ENCODE data around the gene TSKS.

Gene TSKS

GRCh38 chr19:49801966-49802661 is 39.0 kb upstream of the TSKS start:
- no peak overlapping the region for H3K4me3 Mint-ChIP-seq
- no peak for DNase-seq
- H3K27ac Mint-ChIP-seq, result no peak overlapping the region
- H3K27me3 Mint-ChIP-seq, result no peaks in the 10 kb centered on the region
- ATAC-seq (replicated peaks), result no peak
- H3K4me1 Mint-ChIP-seq, result peaks cover 2 to 4% of the 10 kb centered on the region in 2 donors
- H3K36me3 Mint-ChIP-seq, result peaks cover 52 to 53% of the 10 kb centered on the region in 2 donors
- H3K9me3 Mint-ChIP-seq, result no peaks in the 10 kb centered on the region

GRCh38 chr19:49801401-49801888 is 38.3 kb upstream of the TSKS start:
- no peaks in the 10 kb centered on the region for H3K9me3 Mint-ChIP-seq
- no peak overlapping the region for H3K4me3 Mint-ChIP-seq
- DNase-seq, result no peak
- H3K36me3 Mint-ChIP-seq, result peaks cover 52 to 57% of the 10 kb centered on the region in 2 donors
- peaks cover 0 to 2% of the 10 kb centered on the region in 2 donors for H3K4me1 Mint-ChIP-seq
- H3K27me3 Mint-ChIP-seq, result no peaks in the 10 kb centered on the region
- H3K27ac Mint-ChIP-seq, result no peak overlapping the region
- no peak for ATAC-seq (replicated peaks)

GRCh38 chr19:49800771-49801170 is 37.7 kb upstream of the TSKS start:
- DNase-seq (no peak), ATAC-seq (replicated peaks) (no peak)
- H3K36me3 Mint-ChIP-seq, result peaks cover 52 to 55% of the 10 kb centered on the region in 2 donors
- no peaks in the 10 kb centered on the region for H3K4me1 Mint-ChIP-seq
- H3K27me3 Mint-ChIP-seq, result no peaks in the 10 kb centered on the region
- no peak overlapping the region for H3K4me3 Mint-ChIP-seq
- no peak overlapping the region for H3K27ac Mint-ChIP-seq
- H3K9me3 Mint-ChIP-seq, result no peaks in the 10 kb centered on the region

- H3K4me1 Mint-ChIP-seq, result no peaks in the 10 kb centered on the region
- ATAC-seq (replicated peaks), result peak in 1 of 2 donors; percentile 33
- H3K27ac Mint-ChIP-seq, result no peak overlapping the region
These were observed 36.8 kb upstream of the TSKS start for GRCh38 chr19:49799798-49800376.

GRCh38 chr19:49799271-49799797 is 36.2 kb upstream of the TSKS start:
- DNase-seq (no peak), ATAC-seq (replicated peaks) (no peak)
- no peaks in the 10 kb centered on the region for H3K27me3 Mint-ChIP-seq
- no peak overlapping the region for H3K27ac Mint-ChIP-seq
- no peak overlapping the region for H3K4me3 Mint-ChIP-seq
- no peaks in the 10 kb centered on the region for H3K9me3 Mint-ChIP-seq
- no peaks in the 10 kb centered on the region for H3K4me1 Mint-ChIP-seq
- H3K36me3 Mint-ChIP-seq, result peaks cover 63 to 70% of the 10 kb centered on the region in 2 donors

More at GRCh38 chr19:49799798-49800376, 36.8 kb upstream of the TSKS start:
- Mint-ChIP-seq H3K9me3 (no peaks in the 10 kb centered on the region), H3K4me3 (no peak overlapping the region), H3K36me3 (peaks cover 61 to 64% of the 10 kb centered on the region in 2 donors), H3K27me3 (no peaks in the 10 kb centered on the region)
- DNase-seq, result no peak

- no peak overlapping the region for H3K27ac Mint-ChIP-seq
- no peaks in the 10 kb centered on the region for H3K9me3 Mint-ChIP-seq
- ATAC-seq (replicated peaks) (no peak), DNase-seq (no peak)
- peaks cover 60 to 71% of the 10 kb centered on the region in 2 donors for H3K36me3 Mint-ChIP-seq
- H3K4me1 Mint-ChIP-seq, result peaks cover under 1% of the 10 kb centered on the region in 2 donors
- no peak overlapping the region for H3K4me3 Mint-ChIP-seq
- no peaks in the 10 kb centered on the region for H3K27me3 Mint-ChIP-seq
These were observed 35.5 kb upstream of the TSKS start for GRCh38 chr19:49798574-49798973.

- Mint-ChIP-seq H3K36me3 (peaks cover 64 to 73% of the 10 kb centered on the region in 2 donors), H3K9me3 (no peaks in the 10 kb centered on the region), H3K27me3 (no peaks in the 10 kb centered on the region), H3K4me1 (peaks cover 4 to 6% of the 10 kb centered on the region in 2 donors), H3K27ac (no peak overlapping the region), H3K4me3 (no peak overlapping the region)
- no peak for ATAC-seq (replicated peaks)
- no peak for DNase-seq
These were observed 32.5 kb upstream of the TSKS start for GRCh38 chr19:49795615-49796014.

GRCh38 chr19:49793561-49793840 is 30.4 kb upstream of the TSKS start:
- peak; percentile 50 to 55 for ATAC-seq (replicated peaks)
- H3K27me3 Mint-ChIP-seq, result no peaks in the 10 kb centered on the region
- no peak for DNase-seq
- H3K4me3 Mint-ChIP-seq, result no peak overlapping the region
- peak overlapping the region; percentile 65 for H3K27ac Mint-ChIP-seq
- no peaks in the 10 kb centered on the region for H3K9me3 Mint-ChIP-seq
- H3K4me1 Mint-ChIP-seq, result peaks cover 4 to 6% of the 10 kb centered on the region in 2 donors
- H3K36me3 Mint-ChIP-seq, result peaks cover 54 to 73% of the 10 kb centered on the region in 2 donors

GRCh38 chr19:49792829-49793560 is 29.9 kb upstream of the TSKS start:
- Mint-ChIP-seq H3K4me3 (no peak overlapping the region), H3K9me3 (no peaks in the 10 kb centered on the region), H3K27ac (peak overlapping the region; percentile 65), H3K27me3 (no peaks in the 10 kb centered on the region), H3K4me1 (peaks cover 4 to 6% of the 10 kb centered on the region in 2 donors), H3K36me3 (peaks cover 53 to 73% of the 10 kb centered on the region in 2 donors)
- ATAC-seq (replicated peaks) (no peak), DNase-seq (no peak)

GRCh38 chr19:49791776-49792445 is 28.8 kb upstream of the TSKS start:
- Mint-ChIP-seq H3K9me3 (no peaks in the 10 kb centered on the region), H3K27ac (no peak overlapping the region), H3K36me3 (peaks cover 55 to 77% of the 10 kb centered on the region in 2 donors), H3K27me3 (no peaks in the 10 kb centered on the region), H3K4me1 (peaks cover 4 to 6% of the 10 kb centered on the region in 2 donors), H3K4me3 (no peak overlapping the region)
- ATAC-seq (replicated peaks) (no peak), DNase-seq (no peak)

- Mint-ChIP-seq H3K4me1 (peaks cover 6 to 9% of the 10 kb centered on the region in 2 donors), H3K9me3 (no peaks in the 10 kb centered on the region), H3K27ac (no peak overlapping the region), H3K27me3 (no peaks in the 10 kb centered on the region), H3K36me3 (peaks cover 54 to 78% of the 10 kb centered on the region in 2 donors), H3K4me3 (no peak overlapping the region)
- ATAC-seq (replicated peaks), result no peak
- no peak for DNase-seq
These were observed 27.8 kb upstream of the TSKS start for GRCh38 chr19:49790866-49791265.

- Mint-ChIP-seq H3K27me3 (no peaks in the 10 kb centered on the region), H3K36me3 (peaks cover 49 to 71% of the 10 kb centered on the region in 2 donors), H3K9me3 (no peaks in the 10 kb centered on the region), H3K4me3 (no peak overlapping the region), H3K4me1 (peaks cover 6 to 9% of the 10 kb centered on the region in 2 donors), H3K27ac (no peak overlapping the region)
- DNase-seq, result no peak
- no peak for ATAC-seq (replicated peaks)
These were observed 25.8 kb upstream of the TSKS start for GRCh38 chr19:49788857-49789256.

GRCh38 chr19:49787746-49788145 is 24.6 kb upstream of the TSKS start:
- ATAC-seq (replicated peaks), result no peak
- Mint-ChIP-seq H3K36me3 (peaks cover 52 to 73% of the 10 kb centered on the region in 2 donors), H3K9me3 (no peaks in the 10 kb centered on the region), H3K27ac (no peak overlapping the region), H3K4me3 (no peak overlapping the region), H3K27me3 (no peaks in the 10 kb centered on the region), H3K4me1 (peaks cover 0 to 4% of the 10 kb centered on the region in 2 donors)
- no peak for DNase-seq

- Mint-ChIP-seq H3K4me3 (no peak overlapping the region), H3K36me3 (peaks cover 43 to 74% of the 10 kb centered on the region in 2 donors), H3K4me1 (peaks cover 2 to 4% of the 10 kb centered on the region in 2 donors), H3K27ac (peak overlapping the region; percentile 31), H3K9me3 (no peaks in the 10 kb centered on the region), H3K27me3 (no peaks in the 10 kb centered on the region)
- DNase-seq (no peak), ATAC-seq (replicated peaks) (no peak)
These were observed 23.3 kb upstream of the TSKS start for GRCh38 chr19:49786376-49786820.
